BLaER1 treated with 17β-estradiol and CSF1 and Interleukin-3, amounts not matched to agents 10 nM and 100 nM (cell line): ENCODE results near the gene BCAS3.

Experiments
- H3K27ac ChIP-seq, 11 experiments: shearing (Covaris generic); formaldehyde crosslinking; 2 replicates each; pipeline ENCODE4 v1.8.1; 2022
- H3K27me3 ChIP-seq, 11 experiments: shearing (Covaris generic); formaldehyde crosslinking; 2 replicates each; pipeline ENCODE4 v1.8.1; 2022
- H3K36me3 ChIP-seq, 11 experiments: shearing (Covaris generic); formaldehyde crosslinking; 2 replicates each; pipeline ENCODE4 v1.8.1; 2022
- H3K4me1 ChIP-seq, 10 experiments: shearing (Covaris generic); formaldehyde crosslinking; 2 replicates each; pipeline ENCODE4 v1.8.1; 2022
- H3K4me2 ChIP-seq, 11 experiments: shearing (Covaris generic); formaldehyde crosslinking; 2 replicates each; pipeline ENCODE4 v1.8.1; 2022
- H3K4me3 ChIP-seq, 10 experiments: shearing (Covaris generic); formaldehyde crosslinking; 2 replicates each; pipeline ENCODE4 v1.8.1; 2022
- H3K9ac ChIP-seq, 11 experiments: shearing (Covaris generic); formaldehyde crosslinking; 2 replicates each; pipeline ENCODE4 v1.8.1; 2022
- H3K9me3 ChIP-seq, 11 experiments: shearing (Covaris generic); formaldehyde crosslinking; replicated peaks in 1 of 11; 2 replicates each; pipeline ENCODE4 v1.8.1; 2022
- H4K20me1 ChIP-seq, 11 experiments: shearing (Covaris generic); formaldehyde crosslinking; 2 replicates each; pipeline ENCODE4 v1.8.1; 2022
- Cebpa-rat ChIP-seq, 11 experiments: shearing (Covaris generic); IDR thresholded peaks; 2 replicates each; pipeline ENCODE4 v1.8.1; 2022

Gene BCAS3

DNA sequence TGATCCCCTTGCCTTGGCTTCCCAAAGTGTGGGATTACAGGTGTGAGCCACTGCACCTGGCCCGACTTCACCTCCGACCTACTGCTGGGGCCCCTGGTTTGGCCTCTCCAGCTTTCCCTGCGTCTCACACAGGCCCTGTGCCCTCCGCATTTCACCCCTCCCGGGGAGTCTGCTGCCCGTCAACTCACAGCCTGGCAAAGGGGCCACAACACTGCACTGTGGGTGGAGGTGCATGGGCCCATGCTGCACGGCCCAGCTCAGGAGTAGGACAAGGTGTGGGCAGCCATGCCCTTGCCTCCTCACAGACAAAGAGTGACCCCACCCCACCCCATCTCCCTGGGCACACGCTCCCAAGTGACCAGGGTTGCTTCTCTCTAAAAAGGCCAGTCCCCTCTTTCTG lies 709.4 kb downstream of the BCAS3 start:
- H3K4me2 ChIP-seq, result no peak overlapping the region
- no peaks in the 10 kb centered on the region; a peak in 1 of 22 replicates for H3K27me3 ChIP-seq
- H4K20me1 ChIP-seq, result peaks cover 0 to 28% (median 0%) of the 10 kb centered on the region in 11 experiments; a peak in 4 of 22 replicates
- H3K4me1 ChIP-seq, result peaks cover 0 to 5% (median 0%) of the 10 kb centered on the region in 10 experiments; a peak in 3 of 20 replicates
- no peak overlapping the region for H3K27ac ChIP-seq
- H3K4me3 ChIP-seq, result no peak overlapping the region
- no peaks in the 10 kb centered on the region for H3K36me3 ChIP-seq
- no peaks in the 10 kb centered on the region for H3K9me3 ChIP-seq
- no peak for TF ChIP-seq Cebpa-rat (IDR thresholded peaks at IDR 0.05)
- no peak overlapping the region for H3K9ac ChIP-seq

DNA sequence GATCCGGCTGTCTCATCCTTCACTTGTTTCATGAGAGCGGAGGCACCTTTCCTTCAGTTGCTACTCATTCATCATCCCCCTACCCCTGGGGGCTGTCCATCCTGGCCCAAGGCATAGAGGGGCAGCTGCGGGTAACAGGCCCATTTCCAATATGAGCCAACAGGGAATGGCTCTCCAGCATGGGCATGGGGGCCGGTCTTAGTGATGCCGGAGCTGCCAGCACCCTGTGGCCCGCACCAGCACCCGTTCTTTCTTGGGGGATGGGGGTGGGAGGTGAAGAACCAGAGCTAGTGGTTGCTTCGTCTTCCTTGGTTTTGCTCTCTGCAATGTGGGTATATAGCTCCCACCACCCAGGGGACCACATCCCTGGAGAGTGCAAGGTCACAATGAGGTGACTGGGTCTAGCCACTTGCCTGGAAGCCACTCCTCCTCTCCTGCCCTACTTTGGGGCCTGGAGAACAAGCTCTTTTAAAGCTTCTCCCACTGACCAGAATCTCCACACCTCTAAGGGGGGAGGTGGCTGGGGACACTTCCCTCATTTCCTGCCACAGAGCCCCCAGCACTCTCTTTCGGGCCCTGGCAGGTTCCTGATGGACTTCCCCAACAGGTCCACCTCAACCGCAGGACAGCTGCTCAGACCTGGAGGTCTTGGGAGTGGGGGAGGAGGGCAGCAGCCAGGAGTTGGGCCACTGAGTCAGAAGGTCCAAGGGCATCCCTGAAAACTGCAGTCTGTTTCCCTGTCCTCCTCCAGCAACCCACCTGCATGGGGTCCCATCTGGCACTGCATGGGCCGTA lies 710.1 kb downstream of the BCAS3 start:
- Histone ChIP-seq H3K27me3 (peaks cover 0 to 2% (median 0%) of the 10 kb centered on the region in 11 experiments; a peak in 2 of 22 replicates), H3K9me3 (no peaks in the 10 kb centered on the region), H3K9ac (no peak overlapping the region), H4K20me1 (peaks cover 0 to 31% (median 0%) of the 10 kb centered on the region in 11 experiments; a peak in 4 of 22 replicates), H3K4me1 (peaks cover 0 to 5% (median 0%) of the 10 kb centered on the region in 10 experiments; a peak in 3 of 20 replicates), H3K4me3 (no peak overlapping the region), H3K36me3 (no peaks in the 10 kb centered on the region), H3K4me2 (peak overlapping the region in 2 of 11 experiments; percentile 1 to 18; a peak in 1 of 22 replicates), H3K27ac (no peak overlapping the region)
- no peak for TF ChIP-seq Cebpa-rat (IDR thresholded peaks at IDR 0.05)

DNA sequence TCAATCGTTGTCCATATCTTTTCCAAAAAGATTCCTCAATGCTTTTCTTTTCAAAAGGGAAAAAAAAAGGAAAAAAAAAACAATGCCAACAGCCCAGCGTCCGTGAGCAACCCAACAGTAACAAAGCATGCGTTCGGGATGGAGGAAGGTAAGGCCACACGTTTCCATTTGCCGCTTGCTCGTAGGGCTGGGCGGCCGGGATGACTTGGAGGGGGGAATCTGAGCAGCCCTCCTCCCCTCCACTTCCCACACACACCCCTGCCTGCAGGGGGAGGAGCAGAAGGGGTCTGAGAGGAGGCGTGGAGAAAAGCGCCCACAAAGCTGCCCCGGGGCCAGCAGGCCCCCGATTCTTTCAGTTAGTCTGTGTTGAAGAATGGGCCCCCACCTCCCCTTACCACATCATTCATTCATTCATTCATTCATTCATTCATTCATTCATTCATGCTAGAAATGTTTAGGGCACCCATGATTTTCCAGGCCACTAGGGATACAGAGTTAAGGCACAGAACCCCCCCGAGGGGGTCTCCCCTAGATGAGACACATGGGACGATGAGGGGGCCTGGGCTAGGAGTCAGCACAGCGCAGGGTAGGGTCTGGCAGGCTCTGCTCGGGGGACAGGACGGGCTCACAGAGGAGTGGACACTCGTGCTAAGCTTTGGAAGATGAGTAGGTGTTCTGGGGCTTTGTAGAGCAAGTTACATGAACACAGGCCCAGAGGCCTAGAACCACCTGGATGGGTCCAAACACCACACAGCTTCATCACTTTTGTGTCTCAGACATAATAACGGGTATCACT lies 711.1 kb downstream of the BCAS3 start:
- H3K27me3 ChIP-seq, result peaks cover 0 to 11% (median 4%) of the 10 kb centered on the region in 11 experiments; a peak in 14 of 22 replicates
- H4K20me1 ChIP-seq, result peaks cover 0 to 39% (median 0%) of the 10 kb centered on the region in 11 experiments; a peak in 7 of 22 replicates
- no peak overlapping the region for H3K9ac ChIP-seq
- no peaks in the 10 kb centered on the region for H3K36me3 ChIP-seq
- H3K9me3 ChIP-seq, result no peaks in the 10 kb centered on the region
- no peak for TF ChIP-seq Cebpa-rat (IDR thresholded peaks at IDR 0.05)
- H3K27ac ChIP-seq, result no peak overlapping the region
- H3K4me3 ChIP-seq, result no peak overlapping the region
- H3K4me1 ChIP-seq, result peaks cover 0 to 5% (median 0%) of the 10 kb centered on the region in 10 experiments; a peak in 3 of 20 replicates
- no peak overlapping the region for H3K4me2 ChIP-seq

DNA sequence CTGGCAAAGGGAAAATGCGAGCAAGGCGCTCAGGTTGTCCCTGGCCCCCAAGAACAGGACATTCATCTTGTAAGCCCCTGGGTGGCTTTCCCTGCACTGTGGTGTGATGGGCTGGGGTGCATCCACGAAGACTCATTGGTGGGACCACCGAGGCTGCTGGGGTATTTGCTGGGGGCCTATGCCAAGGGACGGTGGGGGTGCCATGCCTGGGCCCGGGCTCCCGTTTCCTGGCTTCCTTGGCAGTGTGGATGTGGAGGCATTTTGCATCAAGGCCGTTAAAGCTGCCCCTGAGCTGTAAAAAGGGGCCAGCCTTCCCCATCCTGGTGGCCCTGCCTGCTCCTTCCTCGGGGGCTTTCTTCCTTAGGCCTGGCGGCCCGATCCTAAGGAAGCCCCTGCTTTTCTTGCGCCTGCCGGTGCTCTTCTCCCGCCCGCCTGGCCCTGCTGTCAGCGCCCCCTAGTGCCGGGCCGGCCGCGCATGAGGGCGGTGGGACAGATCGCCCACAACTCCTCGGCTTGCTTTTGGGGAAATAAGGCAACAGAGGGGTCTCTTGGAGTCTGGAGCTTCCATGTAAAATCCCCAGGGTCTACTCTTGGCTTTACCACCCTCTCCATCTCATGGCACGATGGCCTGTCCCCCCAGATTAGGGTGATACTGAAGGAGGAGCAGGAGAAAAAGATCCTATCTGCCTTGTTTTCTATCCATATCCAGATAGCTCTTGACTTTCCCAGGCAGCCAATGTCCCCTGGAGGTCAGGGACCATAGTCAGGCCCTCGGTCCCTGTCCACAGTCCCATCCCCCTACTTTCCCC lies 712.2 kb downstream of the BCAS3 start:
- Histone ChIP-seq H4K20me1 (peaks cover 0 to 44% (median 0%) of the 10 kb centered on the region in 11 experiments; a peak in 7 of 22 replicates), H3K36me3 (no peaks in the 10 kb centered on the region), H3K4me2 (peak overlapping the region in 1 of 11 experiments; percentile 7; a peak in 1 of 22 replicates), H3K4me3 (no peak overlapping the region), H3K27ac (no peak overlapping the region), H3K9me3 (no peaks in the 10 kb centered on the region), H3K4me1 (peaks cover 0 to 5% (median 0%) of the 10 kb centered on the region in 10 experiments; a peak in 3 of 20 replicates), H3K27me3 (peaks cover 9 to 22% (median 16%) of the 10 kb centered on the region in 11 experiments), H3K9ac (no peak overlapping the region)
- TF ChIP-seq Cebpa-rat (IDR thresholded peaks at IDR 0.05), result no peak

DNA sequence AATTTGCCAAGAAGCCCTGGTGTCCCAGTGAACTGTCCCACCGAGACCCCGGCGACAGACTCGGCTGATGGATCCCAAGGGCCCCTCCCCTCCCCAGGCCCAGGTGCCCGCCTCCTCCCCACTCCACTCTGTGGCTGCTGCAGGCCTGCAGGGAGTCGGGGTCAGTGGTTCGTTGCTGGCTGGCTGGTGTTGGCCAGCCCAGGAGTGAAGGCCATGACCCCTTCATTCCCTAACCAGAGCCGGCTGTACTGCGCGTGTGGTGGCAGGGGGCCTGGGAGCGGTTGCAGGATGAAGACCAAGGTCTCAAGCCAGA lies 712.8 kb downstream of the BCAS3 start:
- peaks cover 0 to 46% (median 0%) of the 10 kb centered on the region in 11 experiments; a peak in 7 of 22 replicates for H4K20me1 ChIP-seq
- no peak overlapping the region for H3K27ac ChIP-seq
- TF ChIP-seq Cebpa-rat (IDR thresholded peaks at IDR 0.05), result no peak
- H3K4me3 ChIP-seq, result no peak overlapping the region
- no peaks in the 10 kb centered on the region for H3K9me3 ChIP-seq
- H3K27me3 ChIP-seq, result peaks cover 14 to 27% (median 21%) of the 10 kb centered on the region in 11 experiments
- H3K4me1 ChIP-seq, result peaks cover 0 to 5% (median 0%) of the 10 kb centered on the region in 10 experiments; a peak in 3 of 20 replicates
- H3K4me2 ChIP-seq, result no peak overlapping the region
- no peak overlapping the region for H3K9ac ChIP-seq
- no peaks in the 10 kb centered on the region for H3K36me3 ChIP-seq

DNA sequence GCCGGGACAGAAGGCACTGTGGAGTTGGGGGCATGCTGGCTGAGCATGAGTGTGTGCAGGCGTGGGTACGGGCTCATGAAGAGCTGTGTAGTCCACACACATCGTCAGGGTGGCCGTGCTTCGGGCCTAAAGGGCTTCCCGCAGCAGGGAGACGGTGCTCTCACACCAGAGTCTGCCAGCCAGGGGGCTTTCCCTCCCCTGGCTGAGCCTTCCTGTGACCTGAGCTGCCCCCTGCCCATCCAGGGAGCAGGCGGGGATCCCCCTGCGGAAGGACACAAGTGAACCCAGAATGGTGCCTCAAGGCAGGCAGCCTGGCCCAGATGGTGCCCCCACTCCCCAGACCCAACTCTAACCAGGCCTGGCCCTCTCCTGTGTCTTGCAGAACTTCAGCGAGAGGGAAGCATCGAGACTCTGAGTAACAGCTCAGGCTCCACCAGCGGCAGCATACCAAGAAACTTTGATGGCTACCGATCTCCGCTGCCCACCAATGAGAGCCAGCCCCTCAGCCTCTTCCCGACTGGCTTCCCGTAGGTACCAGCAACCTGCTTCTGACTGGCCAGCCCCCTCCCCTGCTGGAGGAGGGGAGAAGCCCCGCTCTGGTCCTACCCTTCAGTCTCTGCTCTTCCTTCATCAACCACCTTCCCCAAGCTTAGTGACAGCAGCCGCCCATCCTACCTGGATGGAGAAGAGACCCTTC lies 714.1 kb downstream of the BCAS3 start:
- H3K4me1 ChIP-seq, result peaks cover 0 to 5% (median 0%) of the 10 kb centered on the region in 10 experiments; a peak in 3 of 20 replicates
- H3K4me2 ChIP-seq, result no peak overlapping the region
- H3K27me3 ChIP-seq, result peaks cover 27 to 40% (median 34%) of the 10 kb centered on the region in 11 experiments

DNA sequence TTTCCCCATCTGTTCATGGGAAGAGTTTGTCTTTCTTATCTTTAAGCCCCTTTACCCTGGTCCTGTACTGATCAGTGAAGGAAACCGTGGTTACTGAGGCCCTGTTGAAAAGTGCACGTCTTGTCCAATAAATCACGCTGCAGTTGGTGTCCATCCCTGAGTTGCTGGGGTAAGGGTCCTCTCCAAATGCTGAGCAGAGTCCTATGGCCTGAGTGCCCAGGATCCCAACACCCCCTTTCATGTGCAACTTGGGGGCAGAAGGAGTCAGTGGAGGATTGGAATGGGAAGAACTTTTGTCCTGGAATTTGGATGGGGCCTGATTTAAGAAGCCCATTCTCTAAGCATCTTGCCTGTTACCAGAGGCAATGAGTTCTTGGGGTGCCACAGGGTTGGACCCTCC lies 715.0 kb downstream of the BCAS3 start:
- Histone ChIP-seq H3K27ac (no peak overlapping the region), H3K9me3 (peaks cover 0 to 15% (median 8%) of the 10 kb centered on the region in 11 experiments; a peak in 8 of 22 replicates), H4K20me1 (peaks cover 0 to 54% (median 0%) of the 10 kb centered on the region in 11 experiments; a peak in 10 of 22 replicates), H3K4me3 (no peak overlapping the region), H3K36me3 (no peaks in the 10 kb centered on the region), H3K27me3 (peaks cover 37 to 50% (median 44%) of the 10 kb centered on the region in 11 experiments), H3K4me2 (no peak overlapping the region), H3K4me1 (peaks cover 0 to 5% (median 0%) of the 10 kb centered on the region in 10 experiments; a peak in 3 of 20 replicates), H3K9ac (no peak overlapping the region)
- no peak for TF ChIP-seq Cebpa-rat (IDR thresholded peaks at IDR 0.05)

More for the DNA sequence above, 714.1 kb downstream of the BCAS3 start:
- Histone ChIP-seq H3K9me3 (peaks cover 0 to 10% (median 5%) of the 10 kb centered on the region in 11 experiments; a peak in 8 of 22 replicates), H3K9ac (no peak overlapping the region), H4K20me1 (peaks cover 0 to 54% (median 0%) of the 10 kb centered on the region in 11 experiments; a peak in 9 of 22 replicates), H3K36me3 (no peaks in the 10 kb centered on the region), H3K27ac (no peak overlapping the region), H3K4me3 (no peak overlapping the region)
- TF ChIP-seq Cebpa-rat (IDR thresholded peaks at IDR 0.05), result no peak

DNA sequence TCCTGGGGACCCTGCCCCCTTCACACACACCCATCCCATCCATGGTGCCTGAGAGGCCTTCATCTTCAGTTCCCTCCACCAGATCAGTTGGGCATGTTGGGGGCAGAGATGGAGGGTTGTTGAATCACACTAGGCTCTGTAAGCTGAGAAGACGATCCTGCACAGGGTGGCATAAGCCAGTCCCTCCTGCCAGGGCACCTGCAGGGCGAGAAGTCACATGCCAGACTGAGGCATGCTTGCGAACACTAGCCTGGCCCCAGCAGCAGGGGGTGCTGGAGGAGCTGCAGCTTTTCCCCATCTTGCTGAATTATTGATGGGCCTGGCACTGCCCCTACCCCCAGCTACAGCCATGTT lies 715.9 kb downstream of the BCAS3 start:
- Histone ChIP-seq H3K27me3 (peaks cover 45 to 58% (median 52%) of the 10 kb centered on the region in 11 experiments), H3K36me3 (no peaks in the 10 kb centered on the region), H4K20me1 (peaks cover 0 to 63% (median 8%) of the 10 kb centered on the region in 11 experiments; a peak in 15 of 22 replicates), H3K4me3 (no peak overlapping the region), H3K4me2 (no peak overlapping the region), H3K9me3 (peaks cover 0 to 22% (median 8%) of the 10 kb centered on the region in 11 experiments; a peak in 10 of 22 replicates), H3K9ac (no peak overlapping the region), H3K4me1 (peaks cover 0 to 4% (median under 1%) of the 10 kb centered on the region in 10 experiments; a peak in 8 of 20 replicates), H3K27ac (no peak overlapping the region)
- no peak for TF ChIP-seq Cebpa-rat (IDR thresholded peaks at IDR 0.05)
